GM21717 (cell line): ENCODE data around the gene STARD13.
A peak's percentile ranks its signal among the peaks of the same experiment; 100 is the strongest.

Experiments used
- ATAC-seq: cut with Tn5 transposase; IDR thresholded peaks from one replicate; pipeline ENCODE4 v1.9.1; 2021; ENCODE audit warnings: mild to moderate bottlenecking, moderate library complexity; ENCODE audit not compliant: unreplicated experiment

STARD13 gene

GRCh38 chr13:33285420-33286124 is at the start of gene STARD13:
TSS of gene STARD13 (minus strand) at chr13:33285755. CDS start at chr13:33285638, 117 bp downstream.
- peak; percentile 86 for ATAC-seq

- no peak for ATAC-seq
Measured at GRCh38 chr13:33334831-33335230, 49.3 kb upstream of the STARD13 start.

GRCh38 chr13:33331962-33332361 is 46.4 kb upstream of the STARD13 start:
- no peak for ATAC-seq

- ATAC-seq: no peak
Measured at GRCh38 chr13:33330483-33330882, 44.9 kb upstream of the STARD13 start.

DNA sequence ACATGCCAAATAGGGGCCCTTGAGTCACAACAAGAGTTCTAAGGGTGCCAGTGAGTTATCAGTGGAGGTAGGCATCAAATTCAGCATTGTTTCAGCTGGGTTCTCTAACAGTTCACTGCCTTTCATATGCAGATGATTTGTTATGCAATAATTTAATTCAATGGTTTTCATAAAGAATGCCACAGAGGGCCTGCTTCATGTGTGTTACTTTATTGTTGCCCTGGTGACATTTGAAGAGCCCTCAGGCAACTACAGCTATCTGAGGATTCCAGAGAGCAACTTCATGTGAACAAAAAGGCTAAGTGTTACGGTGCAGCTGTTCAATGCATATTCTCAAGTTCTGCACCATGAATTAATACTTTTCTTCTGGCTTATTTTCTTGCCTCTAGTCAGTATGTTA is 43.1 kb upstream of the STARD13 start:
- no peak for ATAC-seq

GRCh38 chr13:33326723-33327122 is 41.2 kb upstream of the STARD13 start:
- ATAC-seq: no peak

- ATAC-seq: no peak
Measured at GRCh38 chr13:33326246-33326645, 40.7 kb upstream of the STARD13 start.

GRCh38 chr13:33323801-33324510 is 38.4 kb upstream of the STARD13 start:
- ATAC-seq: no peak

DNA sequence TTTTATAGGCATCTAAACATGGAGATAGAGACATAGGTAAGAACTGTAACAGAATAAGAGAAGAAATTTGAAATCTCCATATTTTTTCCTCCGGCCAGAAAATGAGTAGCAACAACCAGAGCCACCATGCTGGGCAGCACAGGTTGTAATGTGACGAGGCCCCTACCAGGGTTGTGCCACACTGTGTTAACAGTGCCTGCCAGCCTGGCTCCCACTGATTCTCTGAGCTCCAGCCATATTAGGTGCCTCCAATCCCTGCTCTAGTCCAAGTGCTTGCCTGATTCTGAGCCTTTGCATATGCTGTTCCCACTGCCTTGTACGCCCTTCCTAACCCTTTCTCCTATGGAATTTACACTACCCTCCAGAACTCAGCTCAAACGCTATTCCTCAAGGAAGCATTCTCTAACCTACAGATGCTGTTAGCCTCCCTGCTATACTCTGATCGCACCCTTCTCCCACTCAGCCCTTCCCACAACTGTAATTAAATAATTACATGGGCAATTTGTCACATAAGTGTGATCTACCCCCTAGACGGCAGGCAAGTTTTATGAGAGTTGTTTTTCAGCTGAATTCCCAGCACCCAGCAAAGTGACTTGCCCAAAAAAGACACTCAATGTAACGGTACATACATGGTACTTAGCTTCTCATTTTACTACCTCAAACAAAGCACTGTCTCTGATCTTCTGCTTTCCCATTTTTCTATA is 37.6 kb upstream of the STARD13 start:
- ATAC-seq: no peak

- no peak for ATAC-seq
Measured at GRCh38 chr13:33322543-33322809, 36.9 kb upstream of the STARD13 start.

GRCh38 chr13:33321686-33322542 is 36.4 kb upstream of the STARD13 start:
- no peak for ATAC-seq

- no peak for ATAC-seq
Measured at GRCh38 chr13:33319859-33320258, 34.3 kb upstream of the STARD13 start.

DNA sequence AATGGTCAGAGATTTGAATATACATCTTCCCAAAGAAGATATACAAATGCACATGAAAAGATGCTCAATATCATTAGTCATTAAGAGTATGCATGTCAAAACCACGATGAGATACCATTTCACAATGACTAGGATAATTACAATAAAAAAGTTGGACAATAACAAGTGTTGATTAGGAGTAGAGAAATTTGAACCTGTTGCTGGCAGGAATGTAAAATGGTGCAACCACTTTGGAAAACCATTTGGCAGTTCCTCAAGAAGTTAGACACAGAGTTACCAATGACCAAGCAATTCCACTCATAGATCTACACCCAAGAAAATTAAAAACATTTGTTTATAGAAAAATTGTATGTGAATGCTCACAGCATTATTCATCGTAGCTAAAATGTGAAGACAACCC is 33.2 kb upstream of the STARD13 start:
- no peak for ATAC-seq

GRCh38 chr13:33318037-33318436 is 32.5 kb upstream of the STARD13 start:
- no peak for ATAC-seq

DNA sequence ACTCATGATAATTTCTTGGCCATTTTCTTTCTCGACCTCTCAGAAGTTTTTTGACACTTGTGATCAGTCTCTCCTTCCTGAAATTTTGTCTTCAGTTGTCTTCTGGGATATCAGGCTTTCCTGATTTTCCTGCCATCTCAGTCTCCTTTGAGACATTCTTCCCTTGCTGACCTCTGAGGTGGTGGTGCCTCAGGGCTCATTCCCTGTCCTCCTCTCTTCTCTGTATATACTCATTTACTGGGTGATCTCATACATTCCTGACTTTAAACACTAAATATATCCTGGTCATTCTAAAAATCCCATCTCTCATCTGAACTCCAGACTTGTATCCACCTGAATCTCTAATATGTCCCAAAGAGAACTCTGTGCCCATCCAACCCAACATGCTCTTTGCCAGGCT is 31.3 kb upstream of the STARD13 start:
- ATAC-seq: no peak

DNA sequence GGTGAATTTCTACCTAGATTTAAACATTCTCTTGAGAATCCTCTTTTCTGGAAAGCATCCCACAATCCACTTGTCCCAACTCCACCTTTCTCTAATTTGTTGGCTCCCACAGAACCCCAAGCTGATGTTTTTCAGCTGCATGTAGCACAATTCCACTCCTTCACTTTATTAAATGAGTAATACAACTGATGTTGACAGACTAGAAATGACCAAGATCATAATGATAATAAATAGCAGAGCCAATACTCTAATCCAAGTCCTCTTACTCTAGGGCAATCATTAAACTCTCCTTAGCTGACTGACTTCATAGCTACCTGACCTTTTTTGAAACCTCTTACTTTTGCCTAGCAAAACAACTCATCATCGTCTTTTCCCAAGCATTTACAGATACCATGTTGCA is 27.9 kb upstream of the STARD13 start:
- ATAC-seq: no peak

GRCh38 chr13:33312861-33313212 is 27.3 kb upstream of the STARD13 start:
- ATAC-seq: no peak

GRCh38 chr13:33312150-33312860 is 26.8 kb upstream of the STARD13 start:
- no peak for ATAC-seq

GRCh38 chr13:33311040-33311439 is 25.5 kb upstream of the STARD13 start:
- ATAC-seq: no peak

GRCh38 chr13:33310245-33311038 is 24.9 kb upstream of the STARD13 start:
- no peak for ATAC-seq
